ENCODE data around the gene AFG1L. TPM values are rescaled to one million over a fixed set of nuclear protein-coding genes. Genes with fewer than 3 reads are reported as not detected.
"Not testable (repeated sequence)": the region's sequence is repeated elsewhere in the genome, so short reads cannot be mapped to it uniquely, and the experiment has no call there.

AFG1L gene
- total RNA-seq, 3 donors from 2014 or later = 8.4 to 11.7 (median 10.6) TPM

DNA sequence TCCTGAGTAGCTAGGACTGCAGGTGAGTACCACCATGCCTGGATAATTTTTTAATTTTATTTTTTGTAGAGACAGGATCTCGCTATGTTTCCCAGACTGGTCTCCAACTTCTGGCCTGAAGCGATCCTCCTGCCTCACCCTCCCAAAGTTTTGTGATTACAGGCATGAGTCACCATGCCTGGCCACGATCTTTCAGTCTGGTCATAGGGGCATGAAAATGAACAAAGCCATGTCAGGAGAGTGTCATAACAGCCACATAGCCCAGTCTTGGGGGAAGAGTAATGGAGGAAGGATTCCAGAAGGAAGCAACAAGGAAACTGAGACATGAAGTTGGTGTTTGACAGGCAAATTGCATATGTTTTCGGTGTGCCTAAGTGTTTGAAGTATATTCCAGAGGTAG lies 17.0 kb upstream of the AFG1L start:
- intact Hi-C loops (cut with DNase I, micrococcal nuclease) = no loop called here
- H3K36me3 ChIP-seq (ENCODE audit: low read depth) = no peaks in the 10 kb centered on the region
- TF ChIP-seq, protein P1, sequence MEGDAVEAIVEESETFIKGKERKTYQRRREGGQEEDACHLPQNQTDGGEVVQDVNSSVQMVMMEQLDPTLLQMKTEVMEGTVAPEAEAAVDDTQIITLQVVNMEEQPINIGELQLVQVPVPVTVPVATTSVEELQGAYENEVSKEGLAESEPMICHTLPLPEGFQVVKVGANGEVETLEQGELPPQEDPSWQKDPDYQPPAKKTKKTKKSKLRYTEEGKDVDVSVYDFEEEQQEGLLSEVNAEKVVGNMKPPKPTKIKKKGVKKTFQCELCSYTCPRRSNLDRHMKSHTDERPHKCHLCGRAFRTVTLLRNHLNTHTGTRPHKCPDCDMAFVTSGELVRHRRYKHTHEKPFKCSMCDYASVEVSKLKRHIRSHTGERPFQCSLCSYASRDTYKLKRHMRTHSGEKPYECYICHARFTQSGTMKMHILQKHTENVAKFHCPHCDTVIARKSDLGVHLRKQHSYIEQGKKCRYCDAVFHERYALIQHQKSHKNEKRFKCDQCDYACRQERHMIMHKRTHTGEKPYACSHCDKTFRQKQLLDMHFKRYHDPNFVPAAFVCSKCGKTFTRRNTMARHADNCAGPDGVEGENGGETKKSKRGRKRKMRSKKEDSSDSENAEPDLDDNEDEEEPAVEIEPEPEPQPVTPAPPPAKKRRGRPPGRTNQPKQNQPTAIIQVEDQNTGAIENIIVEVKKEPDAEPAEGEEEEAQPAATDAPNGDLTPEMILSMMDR (IDR thresholded peaks at IDR 0.05) = no peak
- no peaks in the 10 kb centered on the region for H3K9me3 ChIP-seq
- no peak overlapping the region for H3K4me3 ChIP-seq
- H3K4me1 ChIP-seq (ENCODE audit: low read depth) = no peaks in the 10 kb centered on the region
- DNase-seq = no peak
- ATAC-seq = no peak

DNA sequence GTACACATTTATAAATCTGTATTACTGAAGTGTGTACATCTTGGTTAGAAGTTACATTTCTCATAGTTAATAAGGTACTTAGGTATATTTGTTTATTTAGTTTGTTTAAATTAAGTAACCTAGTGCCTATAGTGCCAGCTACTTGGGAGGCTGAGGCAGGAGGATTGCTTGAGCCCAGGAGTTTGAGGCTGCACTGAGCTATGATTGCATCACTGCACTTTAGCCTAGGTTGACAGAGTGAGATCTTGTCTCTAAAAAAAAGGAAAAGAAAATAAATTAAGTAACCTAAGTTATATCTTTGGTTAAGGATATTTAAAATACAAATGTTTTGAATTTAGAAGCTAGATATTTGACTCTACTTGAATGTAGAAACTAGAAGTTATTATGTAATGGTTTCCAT lies 9.5 kb upstream of the AFG1L start:
- Histone ChIP-seq H3K9me3 (no peaks in the 10 kb centered on the region), H3K4me1 (ENCODE audit: low read depth) (no peaks in the 10 kb centered on the region), H3K36me3 (ENCODE audit: low read depth) (no peaks in the 10 kb centered on the region), H3K4me3 (no peak overlapping the region)
- TF ChIP-seq, protein P1 (IDR thresholded peaks at IDR 0.05) = no peak
- DNase-seq (no peak), ATAC-seq (no peak)
- intact Hi-C loops (cut with DNase I, micrococcal nuclease) = no loop called here

- no peaks in the 10 kb centered on the region for H3K4me1 ChIP-seq (ENCODE audit: low read depth)
- H3K4me3 ChIP-seq = no peak overlapping the region
- intact Hi-C loops (cut with DNase I, micrococcal nuclease) = no loop called here
- DNase-seq = no peak
- no peaks in the 10 kb centered on the region for H3K36me3 ChIP-seq (ENCODE audit: low read depth)
- no peaks in the 10 kb centered on the region for H3K9me3 ChIP-seq
- TF ChIP-seq, protein P1 (IDR thresholded peaks at IDR 0.05) = no peak
- no peak for ATAC-seq
These were observed 8.5 kb upstream of the AFG1L start for GRCh38 chr6:108286366-108286765.

DNA sequence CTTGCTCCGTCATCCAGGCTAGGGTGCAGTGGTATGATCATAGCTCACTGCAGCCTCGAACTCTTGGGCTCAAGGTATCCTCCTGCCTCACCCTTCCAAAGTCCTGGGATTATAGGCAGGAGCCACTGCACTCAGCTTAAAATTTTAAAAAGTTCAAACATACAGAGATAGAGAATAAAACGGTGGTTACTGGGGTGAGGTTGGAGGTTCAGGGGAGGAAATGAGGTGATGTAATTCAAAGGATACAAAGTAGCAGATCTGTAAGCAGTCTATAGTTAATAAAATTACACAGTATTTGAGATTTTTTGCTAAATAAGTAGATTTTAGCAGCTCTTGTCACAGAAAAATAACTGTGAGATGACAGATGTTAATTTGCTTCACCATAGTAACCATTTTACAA lies 7.5 kb upstream of the AFG1L start:
- DNase-seq (no peak), ATAC-seq (no peak)
- TF ChIP-seq, protein P1 (IDR thresholded peaks at IDR 0.05) = no peak
- no peaks in the 10 kb centered on the region for H3K4me1 ChIP-seq (ENCODE audit: low read depth)
- H3K4me3 ChIP-seq = no peak overlapping the region
- no peaks in the 10 kb centered on the region for H3K9me3 ChIP-seq
- intact Hi-C loops (cut with DNase I, micrococcal nuclease) = no loop called here
- no peaks in the 10 kb centered on the region for H3K36me3 ChIP-seq (ENCODE audit: low read depth)

DNA sequence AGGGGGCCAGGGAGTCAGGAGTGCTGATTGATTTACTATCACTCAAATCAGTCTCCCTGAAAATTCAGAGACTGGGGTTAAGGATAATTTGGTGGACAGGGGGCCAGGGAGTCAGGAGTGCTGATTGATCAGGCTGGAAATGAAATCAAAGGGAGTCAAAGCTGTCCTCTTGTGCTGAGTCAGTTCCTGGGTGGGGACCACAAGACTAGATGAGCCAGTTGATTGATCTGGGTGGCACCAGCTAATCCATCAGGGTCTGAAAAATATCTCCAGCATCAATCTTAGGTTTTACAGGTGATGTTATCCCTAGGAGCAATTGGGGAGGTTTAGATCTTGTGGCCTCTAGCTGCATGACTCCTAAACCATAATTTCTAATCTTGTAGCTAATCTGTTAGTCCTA lies 6.1 kb upstream of the AFG1L start:
- TF ChIP-seq, protein P1 (IDR thresholded peaks at IDR 0.05) = no peak
- Histone ChIP-seq H3K9me3 (no peaks in the 10 kb centered on the region), H3K4me1 (ENCODE audit: low read depth) (no peaks in the 10 kb centered on the region), H3K4me3 (no peak overlapping the region), H3K36me3 (ENCODE audit: low read depth) (no peaks in the 10 kb centered on the region)
- intact Hi-C loops (cut with DNase I, micrococcal nuclease) = no loop called here
- DNase-seq (no peak), ATAC-seq (no peak)

GRCh38 chr6:108291091-108291490 lies 3.8 kb upstream of the AFG1L start:
- TF ChIP-seq, protein P1 (IDR thresholded peaks at IDR 0.05) = no peak
- Histone ChIP-seq H3K4me3 (no peak overlapping the region), H3K4me1 (ENCODE audit: low read depth) (peaks cover 10% of the 10 kb centered on the region), H3K36me3 (ENCODE audit: low read depth) (peaks cover 5% of the 10 kb centered on the region), H3K9me3 (no peaks in the 10 kb centered on the region)
- intact Hi-C loops (cut with DNase I, micrococcal nuclease) = no loop called here
- ATAC-seq (no peak), DNase-seq (no peak)

GRCh38 chr6:108292561-108292960 lies 2.3 kb upstream of the AFG1L start:
- DNase-seq; H3K4me3 ChIP-seq; H3K36me3 ChIP-seq (ENCODE audit: low read depth); H3K9me3 ChIP-seq; ATAC-seq; intact Hi-C loops (cut with DNase I, micrococcal nuclease): not testable (repeated sequence)
- peaks cover 10% of the 10 kb centered on the region for H3K4me1 ChIP-seq (ENCODE audit: low read depth)
